Lower leg skin (tissue), 3 donors: ENCODE measurements around the gene ZNF879.

ENCODE experiments used
- CTCF ChIP-seq, 3 donors: fragments of 450-650 bp; IDR thresholded peaks; one replicate each; pipeline ENCODE4 v1.5.1; 2016; ENCODE audit warnings: antibody characterized with exemption in 3 of 3, mild to moderate bottlenecking in 3 of 3, moderate library complexity in 2 of 3
- POLR2A ChIP-seq, 2 donors: fragments of 450-650 bp; IDR thresholded peaks; one replicate each; pipeline ENCODE4 v1.6.1; 2016 to 2017; ENCODE audit warnings: antibody characterized with exemption in 2 of 2, mild to moderate bottlenecking in 1 of 2, moderate library complexity in 1 of 2

- TF ChIP-seq CTCF (IDR thresholded peaks at IDR 0.05) (no peak), POLR2A (IDR thresholded peaks at IDR 0.05) (no peak)
Observed at GRCh38 chr5:179044765-179045164, 21.2 kb downstream of the ZNF879 start.
